GM19035 (cell line): ENCODE data around the gene YIF1B.

Experiments used
- ATAC-seq: cut with Tn5 transposase; IDR thresholded peaks from one replicate; pipeline ENCODE4 v1.9.1; 2021; ENCODE audit not compliant: unreplicated experiment

YIF1B gene

GRCh38 chr19:38306236-38306635, 9.5 kb downstream of the YIF1B start:
- no peak for ATAC-seq

- no peak for ATAC-seq
Observed at GRCh38 chr19:38304866-38305429, 10.8 kb downstream of the YIF1B start.

GRCh38 chr19:38304352-38304865, 11.3 kb downstream of the YIF1B start:
- no peak for ATAC-seq

- ATAC-seq, result no peak
Observed at GRCh38 chr19:38303517-38304351, 12.0 kb downstream of the YIF1B start, which contains the start of gene C19orf33. Gene C19orf33 (plus strand): TSS chr19:38304251. CDS start chr19:38304262, 11 bp downstream.

GRCh38 chr19:38298821-38299680, 16.7 kb downstream of the YIF1B start:
- no peak for ATAC-seq

GRCh38 chr19:38294090-38294489, 21.7 kb downstream of the YIF1B start:
- ATAC-seq, result no peak

- no peak for ATAC-seq
Observed at GRCh38 chr19:38293281-38293680, 22.5 kb downstream of the YIF1B start.

GRCh38 chr19:38291855-38292254, 23.9 kb downstream of the YIF1B start:
- ATAC-seq, result no peak

GRCh38 chr19:38290631-38291147, 25.1 kb downstream of the YIF1B start:
- ATAC-seq, result no peak

- ATAC-seq, result no peak
Observed at GRCh38 chr19:38289955-38290354, 25.8 kb downstream of the YIF1B start.

- ATAC-seq, result no peak
Observed at GRCh38 chr19:38288123-38288855, 27.5 kb downstream of the YIF1B start.

GRCh38 chr19:38287604-38288003, 28.1 kb downstream of the YIF1B start:
- ATAC-seq, result no peak

- ATAC-seq, result no peak
Observed at GRCh38 chr19:38285567-38285966, 30.2 kb downstream of the YIF1B start.

- ATAC-seq, result no peak
Observed at GRCh38 chr19:38284422-38284821, 31.3 kb downstream of the YIF1B start.

- no peak for ATAC-seq
Observed at GRCh38 chr19:38283271-38283670, 32.5 kb downstream of the YIF1B start.

- no peak for ATAC-seq
Observed at GRCh38 chr19:38281811-38282566, 33.8 kb downstream of the YIF1B start.

- no peak for ATAC-seq
Observed at GRCh38 chr19:38280030-38280921, 35.5 kb downstream of the YIF1B start.

- no peak for ATAC-seq
Observed at GRCh38 chr19:38278751-38279150, 37.0 kb downstream of the YIF1B start.
